Liver (tissue), 9 donors: Measurements from ENCODE around the gene DPH3. TPM values are rescaled to one million over a fixed set of nuclear protein-coding genes. Genes with fewer than 3 reads are reported as not detected.

Experiments
- DNase-seq: peaks from one replicate; pipeline ENCODE4 v3.0.0-alpha.2; 2017; ENCODE audit warnings: low spot score
- H3K27ac ChIP-seq, 2 donors: one replicate each; pipeline ENCODE4 v1.7.0; 2013; ENCODE audit warnings: inconsistent platforms in 2 of 2, low read length in 2 of 2, control low read depth in 1 of 2, low read depth in 1 of 2, mild to moderate bottlenecking in 1 of 2
- H3K27me3 ChIP-seq, 4 donors: one replicate each; pipeline versions ENCODE4 v1.6.1 to v1.7.0; 2013; ENCODE audit warnings: low read length in 3 of 4, inconsistent platforms in 1 of 4, mild to moderate bottlenecking in 1 of 4, moderate library complexity in 1 of 4; ENCODE audit not compliant: control insufficient read depth in 4 of 4, insufficient read depth in 4 of 4
- H3K36me3 ChIP-seq, 4 donors: one replicate each; pipeline versions ENCODE4 v1.6.1 to v1.7.0; 2013; ENCODE audit warnings: low read length in 3 of 4, mild to moderate bottlenecking in 3 of 4, low read depth in 1 of 4, moderate library complexity in 1 of 4; ENCODE audit not compliant: control insufficient read depth in 4 of 4, insufficient read depth in 3 of 4
- H3K4me1 ChIP-seq, 4 donors: one replicate each; pipeline versions ENCODE4 v1.6.1 to v1.7.0; 2013; ENCODE audit warnings: low read length in 3 of 4, mild to moderate bottlenecking in 3 of 4, moderate library complexity in 1 of 4; ENCODE audit not compliant: control insufficient read depth in 4 of 4, insufficient read depth in 4 of 4
- H3K4me3 ChIP-seq, 3 donors: one replicate each; pipeline versions ENCODE4 v1.6.1 to v1.7.0; 2013; ENCODE audit warnings: low read length in 3 of 3, control low read depth in 1 of 3, low read depth in 1 of 3, mild to moderate bottlenecking in 1 of 3
- H3K9ac ChIP-seq, 2 donors: one replicate each; pipeline ENCODE4 v1.7.0; 2013; ENCODE audit warnings: low read length in 2 of 2, mild to moderate bottlenecking in 2 of 2, moderate library complexity in 2 of 2, control low read depth in 1 of 2, low read depth in 1 of 2
- H3K9me3 ChIP-seq, 4 donors: one replicate each; pipeline versions ENCODE4 v1.6.1 to v1.7.0; 2013; ENCODE audit warnings: low read length in 3 of 4; ENCODE audit not compliant: control insufficient read depth in 4 of 4
- CTCF ChIP-seq: fragments of 150-350 bp; IDR thresholded peaks from 2 replicates; pipeline ENCODE4 v1.5.1; 2017; ENCODE audit warnings: improper control_type of control experiment, low read depth, low read length; ENCODE audit not compliant: missing input control
- EGR1 ChIP-seq, 2 donors: IDR thresholded peaks; 2 replicates each; pipeline ENCODE4 v1.6.1; 2016 to 2018; ENCODE audit warnings: antibody characterized with exemption in 2 of 2, low read depth in 2 of 2
- FOXA1 ChIP-seq: IDR thresholded peaks from 2 replicates; pipeline ENCODE4 v1.6.1; 2016; ENCODE audit warnings: antibody characterized with exemption
- FOXA2 ChIP-seq: IDR thresholded peaks from 2 replicates; pipeline ENCODE4 v1.6.1; 2016; ENCODE audit warnings: antibody characterized with exemption
- GABPA ChIP-seq, 2 donors: IDR thresholded peaks in 1 of 2; conservative IDR thresholded peaks in 1 of 2; 2 replicates each; pipeline ENCODE4 v1.6.1; 2016; ENCODE audit warnings: antibody characterized with exemption in 2 of 2, mild to moderate bottlenecking in 1 of 2, moderate library complexity in 1 of 2
- HNF4A ChIP-seq, 2 donors: conservative IDR thresholded peaks; 2 replicates each; pipeline ENCODE4 v1.6.1; 2016; ENCODE audit warnings: antibody characterized with exemption in 2 of 2, mild to moderate bottlenecking in 2 of 2
- HNF4G ChIP-seq: IDR thresholded peaks from 2 replicates; pipeline ENCODE4 v1.6.1; 2016; ENCODE audit warnings: antibody characterized with exemption
- JUND ChIP-seq, 2 donors: IDR thresholded peaks; 2 replicates each; pipeline ENCODE4 v1.6.1; 2016; ENCODE audit warnings: antibody characterized with exemption in 2 of 2
- MAX ChIP-seq: IDR thresholded peaks from 2 replicates; pipeline ENCODE4 v1.6.1; 2016; ENCODE audit warnings: antibody characterized with exemption
- NR2F2 ChIP-seq: IDR thresholded peaks from 2 replicates; pipeline ENCODE4 v1.6.1; 2016; ENCODE audit warnings: antibody characterized with exemption
- RAD21 ChIP-seq, 2 donors: IDR thresholded peaks; 2 replicates each; pipeline ENCODE4 v1.6.1; 2016; ENCODE audit warnings: antibody characterized with exemption in 2 of 2, mild to moderate bottlenecking in 2 of 2
- RXRA ChIP-seq, 2 donors: IDR thresholded peaks; 2 replicates each; pipeline ENCODE4 v1.6.1; 2017 to 2018; ENCODE audit warnings: antibody characterized with exemption in 2 of 2, mild to moderate bottlenecking in 1 of 2
- SP1 ChIP-seq: IDR thresholded peaks from 2 replicates; pipeline ENCODE4 v1.6.1; 2018; ENCODE audit warnings: antibody characterized with exemption, mild to moderate bottlenecking
- TAF1 ChIP-seq: conservative IDR thresholded peaks from 2 replicates; pipeline ENCODE4 v1.6.1; 2016; ENCODE audit warnings: antibody characterized with exemption, mild to moderate bottlenecking
- YY1 ChIP-seq: IDR thresholded peaks from 2 replicates; pipeline ENCODE4 v1.6.1; 2016; ENCODE audit warnings: antibody characterized with exemption, mild to moderate bottlenecking
- ZBTB33 ChIP-seq: IDR thresholded peaks from 2 replicates; pipeline ENCODE4 v1.6.1; 2016; ENCODE audit warnings: antibody characterized with exemption
- WGBS: extraction: QIAGEN DNeasy Blood & Tissue Kit; methylation state at CpG from one replicate; pipeline ENCODE4 v1.1.7; 2013; 5-methylcytosine and 5-hydroxymethylcytosine counted together
- polyA plus RNA-seq, 2 donors: library from polyadenylated mRNA; stranded (reverse) in 1 of 2; unstranded in 1 of 2; fragments of 200-250 nt in 1 of 2; fragments of >200 nt in 1 of 2; fragmentation: Nextera tagmentation in 1 of 2; extraction: Ambion mirVana in 1 of 2; gene quantifications; one replicate each; pipeline versions ENCODE4 v1.2.1 to v1.2.3, GENCODE V29; 2013 to 2015
- total RNA-seq, 2 donors: library from RNA; depleted of rRNA; stranded (reverse); fragments of >200 nt; gene quantifications; one replicate each; pipeline ENCODE4 v1.2.3, GENCODE V29; 2014
- TF ChIP-seq, protein P1 (sequence below): IDR thresholded peaks from 2 replicates; pipeline ENCODE4 v1.6.1; 2016; ENCODE audit warnings: antibody characterized with exemption, mild to moderate bottlenecking
- TF ChIP-seq, protein P2 (sequence below): IDR thresholded peaks from 2 replicates; pipeline ENCODE4 v1.6.1; 2016; ENCODE audit warnings: antibody characterized with exemption
- donor health status: healthy.
- donor health status: healthy.
- donor health status: healthy.
- donor health status: healthy.
- donor health status: healthy.

Gene DPH3
- total and polyA plus RNA-seq, 4 donors, result 7.8 to 19.1 (median 11.6) TPM

GRCh38 chr3:16302082-16302631 lies 37.4 kb upstream of the DPH3 start:
- Histone ChIP-seq H3K9me3 (no peaks in the 10 kb centered on the region), H3K27me3 (no peaks in the 10 kb centered on the region), H3K4me3 (no peak overlapping the region), H3K9ac (no peak overlapping the region), H3K4me1 (peaks cover 4 to 23% (median 13%) of the 10 kb centered on the region in 4 donors), H3K36me3 (peaks cover 2 to 7% (median 4%) of the 10 kb centered on the region in 4 donors), H3K27ac (no peak overlapping the region)
- TF ChIP-seq ZBTB33 (no peak), GABPA (IDR thresholded peaks at IDR 0.05 in 1 of 2, conservative IDR thresholded peaks at IDR 0.05 in 1 of 2) (no peak), EGR1 (IDR thresholded peaks at IDR 0.05; ENCODE audit: low read depth in 2 of 2) (no peak), MAX (no peak), RAD21 (IDR thresholded peaks at IDR 0.05) (no peak), TAF1 (no peak), NR2F2 (no peak), YY1 (no peak), JUND (IDR thresholded peaks at IDR 0.05) (no peak), RXRA (IDR thresholded peaks at IDR 0.05) (no peak), HNF4G (no peak), CTCF (no peak), SP1 (no peak), HNF4A (conservative IDR thresholded peaks at IDR 0.05) (no peak), FOXA1 (no peak), FOXA2 (no peak)
- TF ChIP-seq, protein P1, sequence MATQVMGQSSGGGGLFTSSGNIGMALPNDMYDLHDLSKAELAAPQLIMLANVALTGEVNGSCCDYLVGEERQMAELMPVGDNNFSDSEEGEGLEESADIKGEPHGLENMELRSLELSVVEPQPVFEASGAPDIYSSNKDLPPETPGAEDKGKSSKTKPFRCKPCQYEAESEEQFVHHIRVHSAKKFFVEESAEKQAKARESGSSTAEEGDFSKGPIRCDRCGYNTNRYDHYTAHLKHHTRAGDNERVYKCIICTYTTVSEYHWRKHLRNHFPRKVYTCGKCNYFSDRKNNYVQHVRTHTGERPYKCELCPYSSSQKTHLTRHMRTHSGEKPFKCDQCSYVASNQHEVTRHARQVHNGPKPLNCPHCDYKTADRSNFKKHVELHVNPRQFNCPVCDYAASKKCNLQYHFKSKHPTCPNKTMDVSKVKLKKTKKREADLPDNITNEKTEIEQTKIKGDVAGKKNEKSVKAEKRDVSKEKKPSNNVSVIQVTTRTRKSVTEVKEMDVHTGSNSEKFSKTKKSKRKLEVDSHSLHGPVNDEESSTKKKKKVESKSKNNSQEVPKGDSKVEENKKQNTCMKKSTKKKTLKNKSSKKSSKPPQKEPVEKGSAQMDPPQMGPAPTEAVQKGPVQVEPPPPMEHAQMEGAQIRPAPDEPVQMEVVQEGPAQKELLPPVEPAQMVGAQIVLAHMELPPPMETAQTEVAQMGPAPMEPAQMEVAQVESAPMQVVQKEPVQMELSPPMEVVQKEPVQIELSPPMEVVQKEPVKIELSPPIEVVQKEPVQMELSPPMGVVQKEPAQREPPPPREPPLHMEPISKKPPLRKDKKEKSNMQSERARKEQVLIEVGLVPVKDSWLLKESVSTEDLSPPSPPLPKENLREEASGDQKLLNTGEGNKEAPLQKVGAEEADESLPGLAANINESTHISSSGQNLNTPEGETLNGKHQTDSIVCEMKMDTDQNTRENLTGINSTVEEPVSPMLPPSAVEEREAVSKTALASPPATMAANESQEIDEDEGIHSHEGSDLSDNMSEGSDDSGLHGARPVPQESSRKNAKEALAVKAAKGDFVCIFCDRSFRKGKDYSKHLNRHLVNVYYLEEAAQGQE, result no peak
- TF ChIP-seq, protein P2, sequence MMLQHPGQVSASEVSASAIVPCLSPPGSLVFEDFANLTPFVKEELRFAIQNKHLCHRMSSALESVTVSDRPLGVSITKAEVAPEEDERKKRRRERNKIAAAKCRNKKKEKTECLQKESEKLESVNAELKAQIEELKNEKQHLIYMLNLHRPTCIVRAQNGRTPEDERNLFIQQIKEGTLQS, result no peak
- DNase-seq, result no peak
- WGBS, result 86% methylated on average over 6 of the region's 6 CpGs
